ENCODE data around the gene ATP6V1G1.

DNA sequence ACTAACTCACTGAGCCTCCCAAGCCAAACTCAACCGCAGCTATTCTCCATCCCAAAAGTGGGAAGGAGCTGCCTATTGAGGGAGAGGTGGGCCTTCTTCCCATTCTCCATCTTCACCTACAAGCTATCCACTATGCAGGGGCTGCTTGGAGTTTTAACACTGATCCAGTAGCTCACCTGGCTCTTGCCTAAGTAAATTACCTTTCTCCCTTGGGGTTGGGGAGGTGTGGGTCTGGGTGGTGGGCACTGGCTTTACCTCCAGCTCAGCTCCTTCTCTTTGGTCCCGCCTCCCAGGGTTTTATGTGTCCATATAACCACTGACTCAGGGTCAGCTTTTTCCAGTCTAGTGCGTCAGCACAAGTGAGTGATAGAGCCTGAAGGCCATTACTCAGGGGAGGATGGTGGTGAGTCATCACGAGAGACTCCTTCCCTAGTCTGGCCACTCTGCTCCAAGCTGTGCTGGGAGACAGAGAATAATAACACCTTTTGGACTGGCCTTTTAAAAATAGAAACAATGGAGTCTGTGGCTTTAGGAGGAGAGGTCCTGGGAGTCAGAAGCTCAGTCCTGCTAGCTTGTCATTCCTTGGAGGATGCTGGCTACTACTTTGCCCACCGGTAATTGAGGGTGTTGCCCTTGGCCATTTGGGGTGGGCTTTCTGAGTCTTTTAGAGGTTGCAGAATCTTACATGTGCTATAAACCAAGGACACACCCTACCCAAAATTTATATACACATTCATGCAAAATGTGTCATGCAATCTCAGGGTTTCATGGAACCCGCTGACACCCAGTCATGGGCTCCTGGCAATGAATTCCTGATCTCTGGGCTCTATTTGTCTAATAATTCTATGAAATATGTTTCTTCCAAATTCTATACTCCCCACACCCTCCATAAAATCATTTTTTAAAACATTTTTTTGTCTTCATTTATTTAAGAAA lies 35.6 kb upstream of the ATP6V1G1 start:
- TF ChIP-seq, protein P1, sequence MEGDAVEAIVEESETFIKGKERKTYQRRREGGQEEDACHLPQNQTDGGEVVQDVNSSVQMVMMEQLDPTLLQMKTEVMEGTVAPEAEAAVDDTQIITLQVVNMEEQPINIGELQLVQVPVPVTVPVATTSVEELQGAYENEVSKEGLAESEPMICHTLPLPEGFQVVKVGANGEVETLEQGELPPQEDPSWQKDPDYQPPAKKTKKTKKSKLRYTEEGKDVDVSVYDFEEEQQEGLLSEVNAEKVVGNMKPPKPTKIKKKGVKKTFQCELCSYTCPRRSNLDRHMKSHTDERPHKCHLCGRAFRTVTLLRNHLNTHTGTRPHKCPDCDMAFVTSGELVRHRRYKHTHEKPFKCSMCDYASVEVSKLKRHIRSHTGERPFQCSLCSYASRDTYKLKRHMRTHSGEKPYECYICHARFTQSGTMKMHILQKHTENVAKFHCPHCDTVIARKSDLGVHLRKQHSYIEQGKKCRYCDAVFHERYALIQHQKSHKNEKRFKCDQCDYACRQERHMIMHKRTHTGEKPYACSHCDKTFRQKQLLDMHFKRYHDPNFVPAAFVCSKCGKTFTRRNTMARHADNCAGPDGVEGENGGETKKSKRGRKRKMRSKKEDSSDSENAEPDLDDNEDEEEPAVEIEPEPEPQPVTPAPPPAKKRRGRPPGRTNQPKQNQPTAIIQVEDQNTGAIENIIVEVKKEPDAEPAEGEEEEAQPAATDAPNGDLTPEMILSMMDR (IDR thresholded peaks at IDR 0.05 in 8 of 11, conservative IDR thresholded peaks at IDR 0.05 in 3 of 11), result no peak
- no peak for TF ChIP-seq POLR2A (IDR thresholded peaks at IDR 0.05)
